Stromal cell of bone marrow (primary cell): ENCODE measurements around the gene C1R.

Experiments
- DNase-seq: peaks from one replicate; pipeline ENCODE4 v3.0.0-alpha.2; 2012; ENCODE audit warnings: low read depth

C1R gene

DNA sequence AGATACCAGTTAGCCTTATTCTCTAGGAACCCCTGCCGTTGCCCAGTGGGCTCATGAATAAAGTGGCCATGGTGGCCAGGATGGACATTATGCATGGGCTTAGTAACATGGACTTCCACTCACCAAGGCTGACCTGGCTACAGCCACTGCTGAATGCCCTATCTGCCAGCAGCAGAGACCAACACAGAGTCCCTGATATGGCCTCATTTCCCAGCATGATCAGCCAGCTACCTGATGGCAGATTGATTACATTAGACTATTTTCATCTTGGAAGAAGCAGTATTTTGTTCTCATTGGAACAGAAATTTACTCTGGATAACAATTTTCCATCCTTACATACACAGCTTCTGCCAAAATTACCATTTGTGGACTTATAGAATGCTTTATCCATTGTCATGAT lies 57.8 kb downstream of the C1R start:
- no peak for DNase-seq

- no peak for DNase-seq
Observed at GRCh38 chr12:7032990-7033389, 59.3 kb downstream of the C1R start.

- no peak for DNase-seq
Observed at GRCh38 chr12:7031306-7031705, 60.9 kb downstream of the C1R start.
